Measurements from ENCODE around the gene TM4SF1.

DNA sequence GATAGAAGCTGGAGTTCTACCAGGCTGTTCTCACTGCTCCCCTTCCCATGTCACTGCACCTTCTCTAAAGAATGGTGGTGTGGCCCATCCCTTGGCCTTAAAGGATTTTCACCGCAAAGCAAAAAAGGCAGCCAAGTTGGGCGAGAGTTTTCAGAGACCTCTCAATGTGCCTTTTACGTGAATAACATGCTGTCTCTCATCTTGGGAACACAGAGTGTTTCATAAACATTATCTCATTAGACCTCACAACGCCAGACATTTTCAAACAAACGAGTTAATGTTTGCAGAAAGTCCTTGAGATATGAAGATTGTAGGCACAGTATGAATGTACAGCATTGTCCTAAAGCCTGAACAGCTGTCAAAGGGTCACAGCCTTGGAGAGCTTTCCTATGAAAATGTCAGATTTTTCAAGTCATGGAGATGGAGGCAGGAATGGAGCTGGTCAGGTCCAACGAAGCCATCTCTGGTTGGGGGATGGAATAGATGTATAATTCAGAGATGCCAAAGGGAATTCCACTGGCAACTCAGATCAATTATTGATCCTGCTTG lies 21.3 kb downstream of the TM4SF1 start:
- TF ChIP-seq, protein P1, sequence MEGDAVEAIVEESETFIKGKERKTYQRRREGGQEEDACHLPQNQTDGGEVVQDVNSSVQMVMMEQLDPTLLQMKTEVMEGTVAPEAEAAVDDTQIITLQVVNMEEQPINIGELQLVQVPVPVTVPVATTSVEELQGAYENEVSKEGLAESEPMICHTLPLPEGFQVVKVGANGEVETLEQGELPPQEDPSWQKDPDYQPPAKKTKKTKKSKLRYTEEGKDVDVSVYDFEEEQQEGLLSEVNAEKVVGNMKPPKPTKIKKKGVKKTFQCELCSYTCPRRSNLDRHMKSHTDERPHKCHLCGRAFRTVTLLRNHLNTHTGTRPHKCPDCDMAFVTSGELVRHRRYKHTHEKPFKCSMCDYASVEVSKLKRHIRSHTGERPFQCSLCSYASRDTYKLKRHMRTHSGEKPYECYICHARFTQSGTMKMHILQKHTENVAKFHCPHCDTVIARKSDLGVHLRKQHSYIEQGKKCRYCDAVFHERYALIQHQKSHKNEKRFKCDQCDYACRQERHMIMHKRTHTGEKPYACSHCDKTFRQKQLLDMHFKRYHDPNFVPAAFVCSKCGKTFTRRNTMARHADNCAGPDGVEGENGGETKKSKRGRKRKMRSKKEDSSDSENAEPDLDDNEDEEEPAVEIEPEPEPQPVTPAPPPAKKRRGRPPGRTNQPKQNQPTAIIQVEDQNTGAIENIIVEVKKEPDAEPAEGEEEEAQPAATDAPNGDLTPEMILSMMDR (IDR thresholded peaks at IDR 0.05) = no peak
- no peak for TF ChIP-seq EZH2 (IDR thresholded peaks at IDR 0.05; ENCODE audit: borderline replicate concordance, insufficient read depth, low read depth, low read length, poor library complexity, severe bottlenecking)

Data from B cell (primary cell).